ENCODE results near the gene ETAA1. TPM values are rescaled to one million over a fixed set of nuclear protein-coding genes. Genes with fewer than 3 reads are reported as not detected.

Gene ETAA1
- total RNA-seq, 4 donors from 2014 or later, result 11.5 to 26.8 (median 16.9) TPM

DNA sequence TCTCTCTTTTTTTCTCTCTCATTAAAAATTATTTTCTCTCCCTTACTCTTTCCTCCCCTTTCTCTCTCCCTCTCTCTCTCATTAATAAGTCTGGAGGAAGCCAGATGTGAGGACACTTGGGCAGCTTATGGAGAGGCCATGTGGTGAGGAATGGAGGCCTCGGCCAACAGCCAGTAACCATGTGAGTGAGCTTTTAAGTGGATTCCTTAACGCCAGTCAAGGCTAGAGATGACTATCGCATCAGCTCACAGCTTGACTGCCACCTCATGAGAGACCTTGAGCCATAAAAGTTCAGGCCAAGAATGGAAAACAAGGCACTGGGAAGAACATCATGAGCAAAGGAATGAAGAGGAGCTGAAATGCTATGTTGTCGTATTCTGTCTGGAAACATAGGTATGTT lies 39.1 kb downstream of the ETAA1 start:
- 86% methylated on average over 4 of the region's 4 CpGs for WGBS
- no peak overlapping the region for H3K27ac ChIP-seq
- no peaks in the 10 kb centered on the region for H3K36me3 ChIP-seq
- no peaks in the 10 kb centered on the region for H3K27me3 ChIP-seq
- H3K9me3 ChIP-seq, result no peaks in the 10 kb centered on the region
- no peaks in the 10 kb centered on the region for H3K4me1 ChIP-seq
- TF ChIP-seq, protein P1, sequence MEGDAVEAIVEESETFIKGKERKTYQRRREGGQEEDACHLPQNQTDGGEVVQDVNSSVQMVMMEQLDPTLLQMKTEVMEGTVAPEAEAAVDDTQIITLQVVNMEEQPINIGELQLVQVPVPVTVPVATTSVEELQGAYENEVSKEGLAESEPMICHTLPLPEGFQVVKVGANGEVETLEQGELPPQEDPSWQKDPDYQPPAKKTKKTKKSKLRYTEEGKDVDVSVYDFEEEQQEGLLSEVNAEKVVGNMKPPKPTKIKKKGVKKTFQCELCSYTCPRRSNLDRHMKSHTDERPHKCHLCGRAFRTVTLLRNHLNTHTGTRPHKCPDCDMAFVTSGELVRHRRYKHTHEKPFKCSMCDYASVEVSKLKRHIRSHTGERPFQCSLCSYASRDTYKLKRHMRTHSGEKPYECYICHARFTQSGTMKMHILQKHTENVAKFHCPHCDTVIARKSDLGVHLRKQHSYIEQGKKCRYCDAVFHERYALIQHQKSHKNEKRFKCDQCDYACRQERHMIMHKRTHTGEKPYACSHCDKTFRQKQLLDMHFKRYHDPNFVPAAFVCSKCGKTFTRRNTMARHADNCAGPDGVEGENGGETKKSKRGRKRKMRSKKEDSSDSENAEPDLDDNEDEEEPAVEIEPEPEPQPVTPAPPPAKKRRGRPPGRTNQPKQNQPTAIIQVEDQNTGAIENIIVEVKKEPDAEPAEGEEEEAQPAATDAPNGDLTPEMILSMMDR (IDR thresholded peaks at IDR 0.05), result no peak
- no peak for TF ChIP-seq EP300 (IDR thresholded peaks at IDR 0.05)
- no peak for TF ChIP-seq POLR2A (IDR thresholded peaks at IDR 0.05)
- no peak for TF ChIP-seq POLR2AphosphoS5 (IDR thresholded peaks at IDR 0.05)
- DNase-seq (ENCODE audit: low spot score in 2 of 2), result no peak
- H3K4me3 ChIP-seq, result no peak overlapping the region

DNA sequence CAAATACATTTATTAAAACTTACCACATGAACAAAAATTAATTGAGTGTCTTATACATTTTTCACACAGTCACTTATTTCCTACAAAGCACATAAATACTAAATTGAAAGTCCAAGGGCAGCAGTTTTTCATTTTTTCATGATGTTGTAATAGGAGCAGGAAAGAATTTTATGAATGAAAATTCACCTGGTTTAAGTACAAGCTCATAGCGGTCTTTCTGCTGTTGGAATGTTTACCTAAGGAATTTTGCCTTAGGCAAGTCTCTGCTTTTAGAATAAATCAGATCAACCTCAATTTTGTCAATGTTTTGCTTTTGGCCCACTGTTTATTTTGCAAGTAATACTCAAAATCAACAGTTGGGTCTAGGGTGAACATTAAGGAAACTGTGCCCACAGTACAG lies 40.0 kb downstream of the ETAA1 start:
- H3K4me1 ChIP-seq, result no peaks in the 10 kb centered on the region
- H3K4me3 ChIP-seq, result no peak overlapping the region
- WGBS, result 57% methylated on average over 1 of the region's 1 CpG
- no peaks in the 10 kb centered on the region for H3K9me3 ChIP-seq
- H3K27ac ChIP-seq, result no peak overlapping the region
- DNase-seq (ENCODE audit: low spot score in 2 of 2), result no peak
- no peaks in the 10 kb centered on the region for H3K36me3 ChIP-seq
- no peak for TF ChIP-seq POLR2AphosphoS5 (IDR thresholded peaks at IDR 0.05)
- TF ChIP-seq, protein P1 (IDR thresholded peaks at IDR 0.05), result no peak
- TF ChIP-seq EP300 (IDR thresholded peaks at IDR 0.05), result no peak
- no peak for TF ChIP-seq POLR2A (IDR thresholded peaks at IDR 0.05)
- no peaks in the 10 kb centered on the region for H3K27me3 ChIP-seq

DNA sequence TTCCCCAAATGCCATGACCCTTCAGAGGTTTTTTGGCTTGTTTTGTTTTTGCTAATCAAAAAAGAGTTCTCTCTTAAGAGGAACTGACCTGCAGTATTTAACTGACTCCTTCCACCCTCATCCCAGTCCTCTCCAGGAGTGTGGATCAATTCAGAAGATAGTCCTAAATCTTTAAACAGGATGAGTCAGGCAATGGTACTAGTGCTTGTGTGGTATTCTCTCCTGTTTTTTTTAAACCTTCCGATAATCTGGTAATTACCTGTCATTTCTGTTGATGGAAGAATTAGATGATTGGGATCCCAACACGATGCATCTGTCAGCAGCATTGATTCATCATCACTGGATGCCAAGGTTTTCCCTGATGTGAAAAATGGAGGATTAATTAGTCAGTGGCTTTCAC lies 41.2 kb downstream of the ETAA1 start:
- H3K36me3 ChIP-seq, result no peaks in the 10 kb centered on the region
- TF ChIP-seq, protein P1 (IDR thresholded peaks at IDR 0.05), result no peak
- no peak for TF ChIP-seq POLR2AphosphoS5 (IDR thresholded peaks at IDR 0.05)
- TF ChIP-seq POLR2A (IDR thresholded peaks at IDR 0.05), result no peak
- no peak for TF ChIP-seq EP300 (IDR thresholded peaks at IDR 0.05)
- no peaks in the 10 kb centered on the region for H3K9me3 ChIP-seq
- no peaks in the 10 kb centered on the region for H3K4me1 ChIP-seq
- H3K27me3 ChIP-seq, result no peaks in the 10 kb centered on the region
- no peak overlapping the region for H3K4me3 ChIP-seq
- no peak overlapping the region for H3K27ac ChIP-seq
- 53% methylated on average over 2 of the region's 2 CpGs for WGBS
- DNase-seq (ENCODE audit: low spot score in 2 of 2), result no peak

DNA sequence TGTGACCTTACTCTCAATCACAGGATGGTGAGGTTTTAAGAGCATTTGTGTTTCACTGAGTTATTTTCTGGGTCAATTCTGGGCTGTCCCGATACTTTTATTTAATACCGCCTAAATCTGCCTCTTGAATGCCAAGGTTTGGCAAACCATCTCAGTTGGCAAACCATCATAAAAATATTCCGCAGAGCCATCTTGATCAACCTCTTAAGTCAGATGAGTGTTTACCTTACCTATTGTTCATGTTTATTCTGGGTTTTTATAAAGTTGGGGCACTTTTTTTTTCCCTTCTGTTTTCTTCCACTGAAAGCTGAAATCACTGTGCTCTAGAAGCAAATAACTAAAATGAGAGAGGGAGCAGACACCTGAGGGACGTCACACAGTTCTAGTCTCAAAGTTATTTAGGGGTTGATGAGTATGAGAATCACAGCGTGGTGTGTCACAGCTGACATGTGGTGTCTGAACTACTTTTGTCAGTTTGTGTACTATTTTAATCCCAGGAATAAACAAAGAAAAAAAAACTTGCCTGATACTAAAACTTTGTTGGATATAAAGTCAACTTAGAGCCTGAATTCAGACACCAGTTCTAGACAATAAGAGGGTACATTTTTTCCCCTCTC lies 48.6 kb downstream of the ETAA1 start:
- Histone ChIP-seq H3K4me3 (no peak overlapping the region), H3K27ac (no peak overlapping the region), H3K27me3 (no peaks in the 10 kb centered on the region), H3K4me1 (peaks cover 11% of the 10 kb centered on the region), H3K36me3 (no peaks in the 10 kb centered on the region), H3K9me3 (no peaks in the 10 kb centered on the region)
- WGBS, result 43% methylated on average over 5 of the region's 5 CpGs
- no peak for DNase-seq (ENCODE audit: low spot score in 2 of 2)
- TF ChIP-seq POLR2A (IDR thresholded peaks at IDR 0.05), result no peak
- TF ChIP-seq EP300 (IDR thresholded peaks at IDR 0.05), result no peak

DNA sequence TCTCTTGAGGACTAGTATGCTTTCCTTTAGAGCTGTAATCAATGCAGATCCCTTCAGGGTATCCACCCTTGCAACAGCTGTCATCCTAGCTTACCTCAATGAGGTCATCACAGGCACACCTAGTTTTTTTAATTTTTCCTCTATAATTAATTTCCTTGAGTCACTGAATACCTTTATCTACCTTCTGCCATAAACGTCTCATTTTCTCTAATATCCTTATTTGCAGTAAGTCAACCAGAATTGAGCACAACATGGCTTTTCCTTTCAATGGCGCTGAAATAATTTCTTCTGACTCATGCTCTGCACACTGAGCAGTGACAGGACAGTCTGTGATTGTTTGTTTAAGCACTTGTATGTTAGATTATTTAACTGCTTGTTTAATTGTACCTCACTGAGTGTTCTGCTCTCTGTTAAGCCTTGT lies 49.4 kb downstream of the ETAA1 start:
- TF ChIP-seq POLR2AphosphoS5 (IDR thresholded peaks at IDR 0.05) (no peak), POLR2A (IDR thresholded peaks at IDR 0.05) (no peak), EP300 (IDR thresholded peaks at IDR 0.05) (no peak)
- TF ChIP-seq, protein P1 (IDR thresholded peaks at IDR 0.05), result no peak
- H3K27ac ChIP-seq, result no peak overlapping the region
- no peak overlapping the region for H3K4me3 ChIP-seq
- no peaks in the 10 kb centered on the region for H3K27me3 ChIP-seq
- H3K36me3 ChIP-seq, result no peaks in the 10 kb centered on the region
- H3K4me1 ChIP-seq, result peaks cover 11% of the 10 kb centered on the region
- no peaks in the 10 kb centered on the region for H3K9me3 ChIP-seq
- WGBS, result 48% methylated on average over 2 of the region's 2 CpGs
- no peak for DNase-seq (ENCODE audit: low spot score in 2 of 2)

DNA sequence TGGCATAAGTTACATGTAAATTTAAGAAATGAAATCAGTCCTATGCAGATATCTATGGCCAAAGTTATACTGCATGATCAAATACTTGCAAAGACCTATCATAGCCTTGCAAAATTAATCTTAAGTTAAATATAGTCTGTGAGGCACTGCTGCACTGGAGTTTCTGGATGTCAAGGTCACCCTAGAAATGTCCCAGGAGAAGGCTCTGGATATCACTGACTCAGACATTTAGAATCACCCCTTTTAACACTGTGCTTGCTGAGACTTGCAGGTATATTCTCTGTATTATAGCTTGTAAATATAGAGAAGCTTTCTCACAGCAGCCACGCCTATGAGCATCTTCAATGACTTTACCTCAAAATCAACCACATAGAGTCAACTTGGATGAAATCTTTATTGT lies 51.5 kb downstream of the ETAA1 start:
- Histone ChIP-seq H3K4me1 (peaks cover 11% of the 10 kb centered on the region), H3K9me3 (no peaks in the 10 kb centered on the region), H3K27me3 (no peaks in the 10 kb centered on the region), H3K36me3 (no peaks in the 10 kb centered on the region), H3K27ac (no peak overlapping the region), H3K4me3 (no peak overlapping the region)
- WGBS, result 100% methylated on average over 1 of the region's 1 CpG
- no peak for DNase-seq (ENCODE audit: low spot score in 2 of 2)
- TF ChIP-seq POLR2AphosphoS5 (IDR thresholded peaks at IDR 0.05) (no peak), POLR2A (IDR thresholded peaks at IDR 0.05) (no peak), EP300 (IDR thresholded peaks at IDR 0.05) (no peak)
- TF ChIP-seq, protein P1 (IDR thresholded peaks at IDR 0.05), result no peak

Measured in suprapubic skin (tissue), 4 donors.